ENCODE measurements around the gene TIPRL. TPM values are rescaled to one million over a fixed set of nuclear protein-coding genes. Genes with fewer than 3 reads are reported as not detected.

TIPRL gene
- total and polyA plus RNA-seq, 2 of the 8 experiments (the other 6 are each of a cell fraction or from before 2014, with no cell fraction given): 8.1 to 27.4 TPM

- no peak for TF ChIP-seq EP300 (IDR thresholded peaks at IDR 0.05; ENCODE audit: borderline replicate concordance in 1 of 2, low read depth in 2 of 2, low read length in 2 of 2)
- TF ChIP-seq SIX5 (IDR thresholded peaks at IDR 0.05; ENCODE audit: low read depth, low read length): no peak
These were observed 19.5 kb upstream of the TIPRL start (continued) for GRCh38 chr1:168159251-168159650.
